NCI-H2107 treated with DMSO at 0.1 percent for 48 hours (cell line): ENCODE results near the gene MARK3.
"Not testable (repeated sequence)": the region's sequence is repeated elsewhere in the genome, so short reads cannot be mapped to it uniquely, and the experiment has no call there.

ENCODE experiments used
- DNase-seq: peaks from one replicate; lab custom pipeline; 2025; ENCODE audit not compliant: unreplicated experiment; lab: John Stamatoyannopoulos, UW

MARK3 gene

DNA sequence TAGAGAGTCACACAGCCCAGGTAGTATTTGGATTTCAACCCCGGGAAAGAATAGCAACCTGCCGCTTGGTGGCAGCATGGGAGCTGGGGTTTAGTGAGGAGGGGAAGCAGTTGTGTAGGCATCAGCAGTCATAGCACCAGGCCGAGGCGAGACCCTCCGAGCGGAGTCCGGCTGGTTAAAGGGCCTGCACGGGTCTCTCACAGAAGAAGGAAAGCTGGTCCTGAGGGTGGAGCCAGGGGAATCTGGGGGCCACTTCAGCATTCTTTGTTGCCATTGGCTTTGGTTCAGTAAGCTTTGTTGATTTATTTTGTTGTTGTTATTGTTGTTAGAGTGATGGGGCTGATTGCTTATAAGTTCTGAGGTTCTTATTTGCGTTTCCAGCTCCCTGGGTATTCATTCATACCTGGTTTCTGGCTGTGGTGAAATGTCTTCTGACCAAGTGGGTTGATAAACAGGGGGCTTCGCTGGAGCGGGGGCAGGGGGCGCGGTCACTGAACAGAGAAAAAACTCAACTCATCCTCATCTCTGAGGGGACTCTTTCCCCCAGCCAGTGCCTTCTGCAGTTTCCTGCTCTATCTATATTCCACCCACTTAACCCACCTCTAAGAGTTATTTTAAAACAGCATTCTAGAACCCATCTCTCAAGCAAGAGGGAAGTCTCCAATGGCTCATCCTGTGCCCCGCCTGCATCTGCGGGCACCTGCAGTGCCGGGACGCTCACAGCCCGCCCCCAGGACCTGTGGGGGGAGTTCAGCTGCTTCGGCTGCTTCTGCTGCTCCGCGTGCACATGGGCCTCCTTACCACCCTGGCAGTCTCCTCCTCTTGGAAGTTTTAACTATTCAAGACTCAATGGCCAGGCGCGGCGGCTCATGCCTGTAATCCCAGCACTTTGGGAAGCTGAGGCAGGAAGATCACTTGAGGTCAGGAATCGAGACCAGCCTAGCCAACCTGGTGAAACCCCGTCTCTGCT is 125.8 kb downstream of the MARK3 start:
- DNase-seq: no peak

DNA sequence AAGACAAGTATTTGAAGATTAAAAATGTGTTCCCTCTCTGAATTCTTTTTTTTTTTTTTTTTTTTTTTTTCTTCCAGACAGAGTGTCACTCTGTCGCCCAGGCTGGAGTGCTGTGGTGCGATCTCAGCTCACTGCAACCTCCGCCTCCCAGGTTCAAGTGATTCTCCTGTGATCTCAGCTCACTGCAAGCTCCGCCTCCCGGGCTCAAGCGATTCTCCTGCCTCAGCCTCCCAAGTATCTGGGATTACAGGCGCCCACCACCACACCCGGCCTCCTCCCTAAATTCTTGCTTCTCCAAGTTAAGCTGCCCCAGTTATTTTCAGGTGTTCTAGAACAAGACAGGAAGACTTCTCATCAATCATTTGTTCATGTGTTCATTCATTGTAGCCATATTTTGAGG is 127.0 kb downstream of the MARK3 start:
- not testable (repeated sequence) for DNase-seq

DNA sequence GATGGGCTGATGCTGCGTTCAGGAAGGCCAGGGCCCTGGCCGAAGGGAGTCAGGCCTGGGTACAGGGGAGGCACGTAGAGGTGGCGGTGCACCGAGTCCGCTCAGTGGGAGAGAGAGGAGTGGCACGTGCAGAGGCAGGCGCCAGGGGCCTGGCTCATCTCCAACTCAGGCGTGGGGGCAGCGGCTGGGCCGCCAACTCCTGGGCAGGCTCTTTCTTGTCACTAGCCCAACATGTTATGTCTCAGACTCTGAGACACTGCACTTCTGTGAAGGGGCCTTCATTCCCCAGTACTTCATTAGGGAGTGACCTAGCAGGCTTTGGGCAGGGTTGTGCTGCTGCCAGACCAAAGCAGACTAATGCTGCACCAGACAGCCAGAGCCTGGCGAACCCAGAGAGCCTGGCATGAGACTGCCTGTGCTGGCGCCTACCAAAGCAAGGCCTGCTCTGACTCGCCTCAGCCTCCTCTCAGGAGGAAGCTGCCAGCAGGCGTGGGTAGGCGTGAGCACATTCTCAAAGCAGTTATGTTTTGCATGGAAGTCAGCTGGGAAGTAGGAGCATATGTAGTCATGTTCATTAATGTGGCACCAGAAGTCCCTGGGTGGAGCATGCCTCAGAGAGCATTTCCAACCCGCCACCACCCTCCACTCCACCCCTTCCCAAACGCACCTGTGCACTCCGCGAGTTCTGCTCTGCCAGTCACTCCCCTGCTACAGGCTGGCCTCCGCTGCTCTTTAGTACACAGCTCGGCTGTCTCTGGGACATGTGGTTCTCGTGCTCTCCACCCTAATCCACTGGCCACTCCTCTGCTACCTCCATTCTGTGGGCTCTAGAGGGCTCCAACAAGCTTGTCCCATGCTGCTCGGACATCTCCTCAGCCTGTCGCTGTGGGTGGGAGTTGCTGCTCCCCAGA is 127.7 kb downstream of the MARK3 start:
- peak; percentile 86 for DNase-seq

DNA sequence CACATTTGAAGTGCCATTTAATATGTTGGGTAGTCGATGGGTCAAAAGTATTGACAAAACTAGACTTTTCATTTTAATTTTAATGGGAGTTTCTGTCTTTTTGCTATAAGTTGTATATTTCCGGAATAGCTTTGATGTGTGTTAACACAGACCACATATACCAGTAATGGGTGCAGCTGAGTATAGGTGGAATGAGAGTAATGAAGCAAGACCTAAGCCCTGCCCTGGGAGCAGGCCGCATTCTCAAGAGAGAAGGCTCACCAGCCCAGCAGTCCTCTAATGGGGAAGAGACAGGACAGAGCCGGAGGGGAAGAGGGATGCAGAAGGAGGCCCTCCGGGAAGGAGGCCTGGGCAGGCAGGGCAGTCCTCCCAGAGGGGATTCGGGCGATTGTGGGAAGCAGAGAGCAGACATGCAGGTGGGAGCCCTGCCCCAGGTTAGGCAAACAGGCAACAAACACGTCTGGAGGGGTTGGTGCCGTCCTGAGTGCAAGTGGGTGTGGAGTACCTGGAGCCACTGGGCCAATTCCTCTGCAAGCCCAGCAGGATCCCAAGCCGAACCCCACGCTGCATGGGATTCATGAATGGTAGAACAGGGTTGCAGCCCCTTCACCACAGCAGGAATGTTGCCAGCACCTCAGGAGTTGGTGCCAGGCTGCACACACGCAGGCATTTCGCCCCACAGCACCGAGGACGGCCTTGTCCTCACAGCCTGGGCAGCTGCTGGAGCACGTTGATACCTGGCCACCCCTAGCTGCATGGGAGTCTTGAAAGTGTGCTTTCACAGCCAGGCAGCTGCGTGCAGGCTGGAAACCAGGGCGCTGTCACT is 129.6 kb downstream of the MARK3 start:
- no peak for DNase-seq

DNA sequence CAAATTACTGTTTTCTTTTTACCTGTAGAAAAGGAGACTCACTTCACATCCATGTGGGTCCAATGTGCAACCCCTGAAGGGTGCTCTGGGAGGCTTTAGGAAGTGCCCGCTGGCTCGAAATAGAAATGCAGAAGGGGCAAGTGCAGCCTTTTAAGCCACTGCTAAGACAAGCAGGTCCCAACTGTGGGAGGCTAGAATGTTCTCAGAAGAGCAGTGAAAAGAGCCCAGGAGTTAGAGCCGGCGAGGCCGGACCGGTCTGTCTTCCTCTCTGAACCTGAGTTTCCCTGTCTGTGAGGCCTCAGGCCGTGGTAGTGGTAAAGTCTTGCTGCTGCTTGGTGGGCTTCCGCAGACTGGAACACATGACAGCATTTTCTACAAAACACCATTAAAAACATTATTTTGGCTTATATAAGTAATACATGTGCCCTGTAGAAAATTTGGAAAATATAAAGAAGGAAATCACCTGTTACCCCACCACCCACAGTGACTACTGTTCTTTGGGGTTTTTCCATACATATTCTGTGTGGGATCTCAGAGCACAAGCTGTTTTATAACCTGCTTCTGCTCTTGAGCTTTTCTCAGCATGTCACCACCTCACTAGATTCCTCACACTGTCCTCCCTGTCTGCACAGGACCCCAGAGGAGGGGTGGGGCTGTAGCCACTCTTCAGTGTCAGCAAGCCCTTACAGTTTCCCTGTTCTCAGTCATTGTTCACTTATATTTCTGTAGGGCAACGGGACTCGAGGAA is 131.4 kb downstream of the MARK3 start:
- DNase-seq: no peak

DNA sequence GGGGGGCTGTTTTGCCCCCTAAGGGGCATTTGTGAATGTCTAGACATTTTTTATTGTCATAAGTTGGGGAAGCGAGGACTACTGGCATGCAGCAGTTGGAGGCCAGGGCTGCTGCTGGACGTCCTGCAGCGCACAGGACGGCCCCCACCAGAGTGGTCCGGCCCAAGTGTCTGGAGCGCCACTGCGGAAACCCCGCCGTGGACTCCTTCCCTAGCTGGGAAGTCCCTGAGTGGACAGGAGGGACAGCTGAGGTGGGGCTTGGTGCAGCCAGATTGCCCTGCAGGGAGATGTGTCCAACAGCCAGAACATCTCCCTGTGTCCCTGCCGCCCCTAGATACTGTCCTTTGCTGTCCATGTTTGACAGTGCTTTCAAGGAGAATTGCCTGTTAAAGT is 132.0 kb downstream of the MARK3 start:
- DNase-seq: no peak

DNA sequence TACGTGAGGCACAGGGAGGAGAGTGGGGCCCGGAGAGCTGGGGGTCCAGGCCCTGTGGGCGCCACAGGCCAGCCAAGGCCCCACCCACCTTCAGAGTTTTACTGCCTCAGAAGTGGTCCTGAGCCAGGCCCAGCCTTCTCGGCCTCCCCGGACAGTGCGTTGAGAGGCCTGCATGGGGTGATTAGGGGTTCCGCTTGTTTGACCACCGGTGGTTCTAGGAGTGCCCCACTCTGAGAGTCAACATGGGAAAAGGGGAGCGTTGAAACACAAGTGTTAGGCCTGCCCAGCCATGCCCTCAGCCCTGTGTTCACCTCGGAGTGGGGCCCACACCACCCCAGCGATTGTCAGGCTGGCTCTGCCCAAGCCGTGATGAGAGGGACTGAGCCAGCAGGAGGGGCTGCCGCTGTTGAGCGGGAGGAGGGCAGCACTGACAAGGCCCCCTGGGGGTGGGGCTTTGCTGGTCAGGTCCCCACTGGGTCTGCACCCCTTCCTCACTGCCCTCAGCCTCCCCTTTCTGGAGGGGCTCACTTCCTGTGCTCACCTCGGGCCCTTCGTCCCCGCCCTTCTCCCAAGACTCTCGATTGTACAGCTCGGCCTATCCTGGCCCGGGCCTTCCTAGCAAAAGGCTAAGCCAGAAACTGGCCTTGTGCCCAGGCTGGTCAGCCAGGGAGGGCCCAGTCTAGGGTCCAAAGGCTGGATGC is 132.7 kb downstream of the MARK3 start:
- DNase-seq: no peak

DNA sequence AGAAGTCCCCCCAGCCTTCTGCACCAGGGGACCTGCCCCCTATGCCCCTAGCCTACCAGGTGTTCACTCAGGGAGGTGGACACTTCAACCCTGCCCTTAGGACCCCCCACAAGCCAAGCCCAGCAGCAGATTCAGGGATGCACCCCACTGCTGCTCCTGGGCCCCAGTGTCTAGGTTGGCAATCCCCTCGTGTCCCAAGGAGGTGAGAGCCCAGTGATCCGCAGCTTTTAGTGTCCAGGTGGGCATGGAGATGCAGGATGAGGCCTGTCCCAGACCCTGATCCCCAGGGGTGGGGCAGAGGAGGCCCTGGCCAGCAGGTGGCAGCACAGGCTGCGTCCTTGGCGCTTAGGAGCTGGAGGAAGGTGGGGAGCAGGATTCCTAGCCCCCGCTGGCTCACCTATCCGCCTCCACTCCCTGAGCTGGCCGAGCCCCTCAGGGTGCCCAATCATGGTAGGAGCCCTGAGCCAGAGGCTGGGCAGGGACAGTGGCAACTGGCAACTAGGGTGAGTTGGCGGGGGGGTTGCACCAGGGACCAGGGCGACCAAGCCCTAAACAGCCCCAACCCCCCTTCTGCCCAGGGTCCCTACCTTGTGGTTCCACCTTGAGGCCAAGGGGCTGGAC is 133.3 kb downstream of the MARK3 start:
- peak; percentile 24 for DNase-seq

DNA sequence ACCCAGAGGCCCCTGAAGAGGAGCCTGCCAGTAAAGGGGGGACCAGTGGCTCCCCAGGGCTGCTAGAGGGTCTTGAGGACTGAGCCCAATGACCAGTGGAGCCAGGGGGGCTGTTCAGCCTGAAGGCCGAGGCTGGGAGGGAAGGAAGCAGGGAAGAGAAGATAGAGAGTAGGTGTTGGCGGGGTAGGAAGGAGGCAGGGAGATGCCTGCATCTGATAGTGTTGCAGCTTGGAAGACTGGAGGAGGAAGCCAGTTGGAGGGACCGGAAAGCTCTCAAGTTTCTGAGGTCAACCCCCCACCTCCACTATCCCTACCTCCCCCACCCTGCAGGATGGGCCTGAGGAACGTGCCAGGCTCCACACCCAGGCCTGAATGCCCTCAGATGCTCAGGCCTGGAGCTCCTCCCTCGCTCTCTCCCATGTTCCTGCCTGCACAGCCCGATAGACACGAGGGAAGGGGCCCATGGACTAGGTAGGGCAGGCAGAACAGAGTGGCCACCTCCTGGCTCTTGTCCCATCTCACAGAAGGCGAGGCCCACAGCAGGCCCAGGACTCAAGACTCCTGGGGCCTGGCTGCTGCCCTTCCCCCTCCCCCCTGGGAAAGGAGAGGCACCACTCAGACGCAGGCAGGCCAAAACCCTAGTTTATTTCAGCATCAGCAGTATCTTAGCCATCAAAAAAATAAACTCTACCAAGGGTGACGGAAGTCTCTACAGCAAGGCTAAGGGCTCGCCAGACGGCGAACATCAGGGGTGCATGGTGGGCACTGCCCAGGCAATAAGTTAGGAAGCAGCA is 134.0 kb downstream of the MARK3 start:
- DNase-seq: no peak

DNA sequence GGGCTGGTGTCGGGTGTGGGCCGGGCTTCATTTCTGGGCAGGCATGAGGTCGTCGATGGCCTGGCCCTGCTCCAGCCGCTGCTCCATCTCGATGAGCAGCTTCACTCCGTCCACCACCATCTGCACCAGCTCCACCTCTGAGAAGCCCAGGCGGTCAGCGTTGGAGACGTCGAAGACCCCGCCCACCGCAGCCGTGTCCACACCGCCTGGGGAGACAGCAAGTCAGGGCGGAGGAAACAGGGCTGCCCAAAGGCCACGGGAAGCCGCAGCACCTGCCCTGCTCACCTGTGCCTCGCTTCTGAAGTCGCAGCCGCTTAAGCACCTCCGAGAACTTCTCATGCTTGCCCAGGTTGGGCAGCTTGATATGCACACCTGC is 134.6 kb downstream of the MARK3 start:
- no peak for DNase-seq

DNA sequence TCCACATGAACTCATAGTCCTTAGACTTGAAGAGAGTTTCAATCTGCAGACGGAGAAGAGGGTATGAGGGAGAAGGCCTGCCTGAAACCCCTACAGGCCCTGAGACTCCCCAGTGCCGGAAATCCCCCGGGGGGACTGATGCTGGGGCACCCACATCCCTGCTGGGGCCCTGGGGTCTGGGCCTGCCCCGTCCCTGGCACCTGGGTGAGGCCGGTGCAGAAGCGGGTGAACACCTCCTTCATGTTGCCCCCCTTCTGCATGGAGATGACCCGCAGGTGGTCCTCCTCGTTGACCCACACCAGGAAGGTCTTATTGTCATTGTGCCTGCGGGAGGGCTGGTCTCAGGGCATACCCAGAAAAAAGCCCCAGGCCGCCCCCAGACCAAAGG is 135.0 kb downstream of the MARK3 start:
- DNase-seq: no peak

DNA sequence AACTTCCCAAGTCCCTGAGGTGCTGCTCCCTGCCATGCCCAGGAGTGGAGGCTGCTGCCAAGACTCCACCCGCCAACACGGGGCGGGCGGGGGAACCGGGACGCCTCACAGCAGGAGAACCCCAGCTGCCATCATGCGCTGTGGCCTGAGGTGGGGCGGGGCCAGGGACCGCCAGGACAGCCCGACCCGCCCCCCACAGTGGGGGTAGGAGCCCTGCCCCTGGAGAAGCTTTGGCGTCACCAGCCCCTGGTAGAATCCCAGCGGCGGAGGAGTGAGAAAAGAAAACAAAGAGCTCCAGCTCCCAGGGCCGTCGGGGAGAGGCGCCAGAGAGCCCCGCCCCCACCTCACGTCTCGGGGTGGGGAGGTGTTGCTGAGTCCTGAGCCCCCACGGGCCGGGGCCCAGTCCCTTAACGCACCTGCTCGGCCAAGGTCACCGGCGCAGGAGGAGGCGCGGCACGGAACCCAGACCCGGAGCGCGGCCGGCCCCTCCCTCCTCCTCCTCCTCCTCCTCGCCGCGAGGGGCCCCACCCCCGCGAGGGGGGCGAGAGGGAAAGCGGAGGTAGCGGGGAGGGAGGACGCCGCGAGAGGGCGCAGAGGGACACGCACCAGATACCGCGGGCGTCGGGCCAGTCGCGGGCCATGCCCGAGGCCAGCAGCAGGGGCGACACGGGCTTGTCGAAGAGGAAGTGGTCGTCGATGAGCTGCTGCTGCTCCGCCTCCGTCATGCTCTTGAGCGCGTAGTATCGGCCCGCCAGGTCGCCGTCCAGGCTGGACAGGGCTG is 135.6 kb downstream of the MARK3 start:
- peak; percentile 80 for DNase-seq

DNA sequence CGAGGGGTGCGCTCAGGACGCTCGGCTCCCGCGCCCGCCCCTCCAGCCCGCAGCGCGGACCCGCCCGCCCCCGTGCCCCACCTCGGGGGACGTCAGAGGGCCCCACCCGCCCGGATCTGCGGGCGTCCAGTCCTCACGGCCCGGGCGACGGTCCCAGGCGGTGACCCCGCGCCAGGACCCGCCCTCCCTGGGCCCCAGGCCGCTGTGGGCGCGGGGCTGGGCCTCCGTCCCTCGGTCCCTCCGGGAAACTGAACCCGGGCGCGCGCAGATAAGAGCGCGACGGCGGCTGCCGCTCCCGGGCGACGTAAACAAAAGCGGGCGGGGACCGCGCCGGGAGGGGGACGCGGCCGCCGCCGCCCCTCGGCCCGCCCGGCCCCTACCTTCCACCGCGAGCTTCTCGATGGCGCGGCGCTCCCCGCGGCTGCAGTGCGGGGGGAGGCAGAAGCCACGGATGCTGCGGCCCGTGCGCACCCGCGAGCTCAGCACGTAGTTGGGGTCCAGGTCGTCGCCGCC is 136.3 kb downstream of the MARK3 start:
- no peak for DNase-seq

DNA sequence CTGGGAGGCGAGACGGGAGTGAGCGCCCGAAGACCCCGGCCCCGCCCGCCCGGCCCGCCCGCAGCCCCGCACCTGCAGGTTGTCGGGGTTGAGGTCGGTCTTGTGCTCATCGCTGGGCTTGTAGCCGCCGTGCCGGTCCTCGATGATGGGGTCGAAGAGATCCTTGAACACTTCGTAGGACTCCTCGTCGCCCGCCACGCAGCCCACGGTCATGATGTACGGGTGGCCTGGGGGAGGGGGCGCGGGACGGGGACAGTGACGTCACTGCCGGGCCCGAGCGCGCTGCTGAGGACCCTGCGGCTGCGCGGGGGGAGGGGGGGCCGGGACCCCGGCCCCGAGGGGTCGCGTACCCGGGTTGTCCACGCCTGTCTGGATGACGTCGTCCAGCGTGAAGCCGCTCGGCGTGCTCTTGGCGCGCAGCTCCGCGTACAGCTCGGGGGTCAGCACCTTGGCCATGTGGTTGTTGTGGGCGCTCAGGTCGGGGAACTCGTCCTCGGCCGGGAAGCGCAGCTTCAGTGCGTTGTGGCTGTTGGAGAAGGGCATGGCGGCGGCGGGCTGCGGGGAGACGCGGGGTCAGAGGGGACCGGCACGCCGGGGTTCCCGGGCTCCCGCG is 136.8 kb downstream of the MARK3 start:
- no peak for DNase-seq

DNA sequence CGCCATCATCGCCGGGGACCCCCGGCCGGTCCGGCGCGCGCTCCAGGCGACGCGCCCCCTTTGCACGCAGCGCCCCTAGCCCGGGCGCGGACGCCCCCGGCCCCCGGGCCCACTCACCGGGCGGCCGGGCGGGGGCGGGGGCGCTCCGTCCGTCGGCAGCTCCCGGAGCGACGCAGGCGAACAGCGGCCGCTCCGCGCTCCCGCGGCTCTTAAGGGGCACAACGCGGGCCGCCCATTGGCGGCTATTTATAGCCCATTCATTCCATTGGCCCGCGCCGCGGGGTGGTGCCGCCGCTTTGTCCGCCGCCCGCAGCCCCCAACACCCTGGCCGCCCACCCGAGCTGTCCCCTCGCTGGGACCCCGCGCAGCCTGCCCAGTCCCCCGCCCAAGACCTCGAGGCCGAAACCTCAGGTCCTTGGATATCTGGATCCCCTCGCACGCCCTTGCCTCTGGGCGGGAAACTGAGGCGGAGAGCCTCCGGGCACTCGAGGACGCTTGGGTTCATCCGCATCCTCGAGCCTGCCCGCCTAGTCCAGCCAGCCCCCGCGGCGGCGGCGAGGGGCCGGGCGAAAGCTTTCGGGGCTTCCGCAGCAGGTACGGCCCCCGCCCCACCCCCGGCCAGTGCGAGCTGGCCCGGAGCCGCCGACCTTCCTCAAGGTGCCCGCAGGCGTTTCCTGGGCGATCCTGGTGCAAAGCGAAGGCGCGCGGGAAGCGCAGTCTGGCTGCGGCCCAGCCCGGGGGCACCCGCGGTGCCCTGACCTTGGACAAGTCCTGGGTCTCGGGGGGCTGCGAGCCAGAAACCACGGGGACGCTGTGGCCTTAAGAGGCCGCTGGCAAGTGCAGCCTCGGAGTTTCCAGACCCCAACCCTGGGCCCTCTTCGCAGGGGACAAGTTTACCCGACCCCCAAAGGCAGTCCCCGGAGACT is 137.7 kb downstream of the MARK3 start, which contains the start of gene CKB:
TSS of gene CKB (minus strand) at position 182 of the 926 bp plus-strand sequence. CDS start 337 bp downstream, outside the sequence.
- DNase-seq: peak; percentile 39

DNA sequence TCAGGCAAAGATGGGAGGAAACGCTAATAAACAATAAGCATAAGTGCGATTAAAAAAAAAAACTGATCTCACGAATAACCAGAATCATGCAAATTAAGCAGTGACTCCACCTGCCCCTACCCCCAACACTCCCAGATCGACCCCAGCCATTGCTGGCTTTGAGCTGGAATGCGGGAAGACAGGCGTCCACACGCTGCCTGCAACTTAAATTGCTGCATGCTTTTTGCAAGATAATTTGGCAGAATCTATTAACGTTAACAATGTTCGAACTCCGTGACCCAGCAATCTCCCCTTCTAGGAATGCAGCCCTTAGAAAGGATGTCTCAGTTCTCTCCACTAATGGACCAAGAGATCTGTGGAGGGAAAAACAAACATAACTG is 138.3 kb downstream of the MARK3 start:
- no peak for DNase-seq
